Ovary (tissue), 9 donors: ENCODE results near the gene GREB1L. TPM values are rescaled to one million over a fixed set of nuclear protein-coding genes. Genes with fewer than 3 reads are reported as not detected.

ENCODE experiments used
- DNase-seq, 5 donors: peaks; one replicate each; pipeline ENCODE4 v3.0.0-alpha.2; 2019 to 2020
- H3K27ac ChIP-seq, 2 donors: fragments of 200-600 bp; one replicate each; pipeline versions ENCODE4 v1.5.1 to v1.8.0; 2019 to 2022
- H3K27me3 ChIP-seq: fragments of 200-600 bp; one replicate; pipeline ENCODE4 v1.8.0; 2022
- H3K36me3 ChIP-seq: fragments of 200-600 bp; sonication (generic); one replicate; pipeline ENCODE4 v1.5.1; 2019
- H3K4me1 ChIP-seq: one replicate; pipeline ENCODE4 v1.8.1; 2013; ENCODE audit warnings: mild to moderate bottlenecking, moderate library complexity; ENCODE audit not compliant: insufficient read depth
- H3K4me3 ChIP-seq: fragments of 200-600 bp; sonication (generic); one replicate; pipeline ENCODE4 v1.5.1; 2017
- H3K9me3 ChIP-seq, 2 donors: fragments of 200-600 bp in 1 of 2; sonication (generic) in 1 of 2; one replicate each; pipeline versions ENCODE4 v1.5.1 to v1.8.1; 2013 to 2019; ENCODE audit warnings: mild to moderate bottlenecking in 1 of 2, moderate library complexity in 1 of 2
- CTCF ChIP-seq, 3 donors: fragments of 450-650 bp in 2 of 3; fragments of 200-600 bp in 1 of 3; IDR thresholded peaks; one replicate each; pipeline versions ENCODE4 v1.5.1 to v1.8.0; 2016 to 2022; ENCODE audit warnings: antibody characterized with exemption in 3 of 3, mild to moderate bottlenecking in 1 of 3
- EP300 ChIP-seq: sonication (generic); formaldehyde crosslinking; IDR thresholded peaks from one replicate; pipeline ENCODE4 v1.6.1; 2017; ENCODE audit warnings: antibody characterized with exemption
- POLR2A ChIP-seq: fragments of 450-650 bp; IDR thresholded peaks from one replicate; pipeline ENCODE4 v1.6.1; 2017; ENCODE audit warnings: antibody characterized with exemption, mild to moderate bottlenecking, moderate library complexity
- WGBS, 3 donors: extraction: QIAGEN DNeasy Blood & Tissue Kit in 1 of 3; methylation state at CpG; one replicate each; pipeline versions ENCODE4 v1.1.5 to v1.1.7; 2013 to 2017; 5-methylcytosine and 5-hydroxymethylcytosine counted together
- intact Hi-C, 4 donors: fragments of 100-400 bp; cut with DNase I; formaldehyde crosslinking; loops; one replicate each; pipeline versions ENCODE4 v1.11.0 to v1.15.1; 2022 to 2023
- polyA plus RNA-seq, 2 donors: library from polyadenylated mRNA; stranded (reverse); fragments of 200-250 nt in 1 of 2; fragments of 350-450 nt in 1 of 2; fragmentation: Illumina TruSeq in 1 of 2; extraction: RNeasy Lipid Tissue Mini Kit (QIAGEN cat#74804) in 1 of 2; gene quantifications; one replicate each; pipeline ENCODE4 v1.2.3, GENCODE V29; 2013 to 2014
- total RNA-seq, 7 donors: library from RNA; depleted of rRNA in 2 of 7; stranded (reverse); fragments of >200 nt in 2 of 7; fragmentation: NEBNext Ultra II Directional in 3 of 7; extraction: Animal tissue kit (Norgen Biotek cat#: 25700) in 3 of 7; gene quantifications; one replicate each; pipeline versions ENCODE4 v1.1.0 to v1.2.4, GENCODE V29; 2016 to 2023
- donor health status: DM: no; HTN: no; CAD: no; lungs with moderate emphysema.
- donor health status: DM: no; HTN: no; CAD: no.
- donor health status: Bipolar disorder and iron deficiency.
- donor health status: DM: yes; HTN: yes; CAD: no.
- donor health status: DM: no; HTN: no; CAD: no.
- donor health status: DM: yes; HTN: yes; CAD: no.

The GREB1L gene
- total and polyA plus RNA-seq, 9 donors, result 2.4 to 22.8 (median 10.4) TPM

- no peak for DNase-seq
- intact Hi-C loops, result loop anchor here in 1 of 4 donors (5.0 kb wide), 1 partner anchor 465 kb away; no protein-coding TSS in a partner anchor
- TF ChIP-seq POLR2A, result no peak
- TF ChIP-seq CTCF (IDR thresholded peaks at IDR 0.05), result no peak
- no peak for TF ChIP-seq EP300
- Histone ChIP-seq H3K27ac (no peak overlapping the region), H3K4me3 (no peak overlapping the region), H3K9me3 (no peaks in the 10 kb centered on the region), H3K4me1 (no peaks in the 10 kb centered on the region), H3K27me3 (no peaks in the 10 kb centered on the region), H3K36me3 (no peaks in the 10 kb centered on the region)
- 65 to 79% (median 67%) methylated on average over 3 of the region's 3 CpGs for whole genome bisulfite sequencing, 3 donors
Measured at GRCh38 chr18:21486905-21487437, 244.9 kb downstream of the GREB1L start.

GRCh38 chr18:21489119-21489750 is 247.2 kb downstream of the GREB1L start:
- intact Hi-C loops, result loop anchor here in 1 of 4 donors (5.0 kb wide), 1 partner anchor 463 kb away; no protein-coding TSS in a partner anchor
- WGBS, 3 donors, result 48 to 51% (median 49%) methylated on average over 6 of the region's 6 CpGs
- Histone ChIP-seq H3K9me3 (no peaks in the 10 kb centered on the region), H3K4me1 (no peaks in the 10 kb centered on the region), H3K4me3 (no peak overlapping the region), H3K36me3 (no peaks in the 10 kb centered on the region), H3K27ac (no peak overlapping the region), H3K27me3 (no peaks in the 10 kb centered on the region)
- peak in 1 of 5 donors; percentile 23 for DNase-seq
- TF ChIP-seq EP300 (no peak), CTCF (IDR thresholded peaks at IDR 0.05) (peak in 2 of 3 donors; percentile 15 to 38)

- H3K27ac ChIP-seq, result no peak overlapping the region
- intact Hi-C loops, result loop anchor here in 1 of 4 donors (5.0 kb wide), 1 partner anchor 462 kb away; no protein-coding TSS in a partner anchor
- no peaks in the 10 kb centered on the region for H3K4me1 ChIP-seq
- H3K9me3 ChIP-seq, result no peaks in the 10 kb centered on the region
- TF ChIP-seq CTCF (IDR thresholded peaks at IDR 0.05), result no peak
- TF ChIP-seq POLR2A, result no peak
- no peak for TF ChIP-seq EP300
- WGBS, 3 donors, result 91 to 97% (median 95%) methylated on average over 15 of the region's 15 CpGs
- no peaks in the 10 kb centered on the region for H3K36me3 ChIP-seq
- no peak overlapping the region for H3K4me3 ChIP-seq
- no peaks in the 10 kb centered on the region for H3K27me3 ChIP-seq
- no peak for DNase-seq
Measured at GRCh38 chr18:21489919-21490495, 248.0 kb downstream of the GREB1L start.

- TF ChIP-seq CTCF (IDR thresholded peaks at IDR 0.05) (no peak), POLR2A (no peak), EP300 (no peak)
- Histone ChIP-seq H3K4me3 (no peak overlapping the region), H3K27me3 (no peaks in the 10 kb centered on the region), H3K4me1 (no peaks in the 10 kb centered on the region), H3K9me3 (no peaks in the 10 kb centered on the region), H3K36me3 (no peaks in the 10 kb centered on the region), H3K27ac (no peak overlapping the region)
- intact Hi-C loops, result no loop called here
- WGBS, 3 donors, result 65 to 70% (median 69%) methylated on average over 4 of the region's 4 CpGs
- DNase-seq, result no peak
Measured at GRCh38 chr18:21490748-21491147, 248.7 kb downstream of the GREB1L start.
